HepG2 (cell line): ENCODE measurements around the gene BMF. TPM values are rescaled to one million over a fixed set of nuclear protein-coding genes. Genes with fewer than 3 reads are reported as not detected.

Experiments used
- BORCS8-MEF2B ChIP-seq: sonication (generic); formaldehyde crosslinking; IDR thresholded peaks from 2 replicates; pipeline ENCODE4 v1.8.0; 2022; ENCODE audit warnings: mild to moderate bottlenecking, missing genetic modification reagents
- HNRNPL ChIP-seq: fragments of 200-400 bp; formaldehyde crosslinking; IDR thresholded peaks from 2 replicates; pipeline ENCODE4 v1.6.1; 2017; ENCODE audit warnings: mild to moderate bottlenecking, low read depth, low read length
- MED13 ChIP-seq: sonication (generic); formaldehyde crosslinking; IDR thresholded peaks from 2 replicates; pipeline ENCODE4 v1.5.0; 2020; ENCODE audit warnings: missing genetic modification reagents
- NCOR1 ChIP-seq: fragments of 200-600 bp; sonication (generic); IDR thresholded peaks from 2 replicates; pipeline ENCODE4 v1.7.0; 2017; ENCODE audit warnings: antibody characterized with exemption, low read length, borderline replicate concordance
- NFE2L1 ChIP-seq: sonication (generic); formaldehyde crosslinking; IDR thresholded peaks from 2 replicates; pipeline ENCODE4 v1.4.0; 2020; ENCODE audit warnings: missing genetic modification reagents, mild to moderate bottlenecking, borderline replicate concordance
- POLR2G ChIP-seq: fragments of 200-400 bp; formaldehyde crosslinking; IDR thresholded peaks from 2 replicates; pipeline ENCODE4 v1.6.1; 2018; ENCODE audit warnings: mild to moderate bottlenecking, low read depth, low read length, moderate library complexity
- RFXAP ChIP-seq: sonication (generic); formaldehyde crosslinking; IDR thresholded peaks from 2 replicates; pipeline ENCODE4 v1.4.0; 2020; ENCODE audit warnings: missing genetic modification reagents, borderline replicate concordance
- RXRA ChIP-seq: sonication (generic); formaldehyde crosslinking; IDR thresholded peaks from 2 replicates; pipeline ENCODE4 v1.5.1; 2020; ENCODE audit warnings: missing genetic modification reagents
- SP5 ChIP-seq: IDR thresholded peaks from 2 replicates; pipeline ENCODE4 v1.6.1; 2016; ENCODE audit warnings: low read depth, borderline replicate concordance
- TARDBP ChIP-seq: sonication (generic); formaldehyde crosslinking; IDR thresholded peaks from 2 replicates; pipeline ENCODE4 v1.8.0; 2022; ENCODE audit warnings: mild to moderate bottlenecking, missing genetic modification reagents
- ZFY ChIP-seq: sonication (generic); formaldehyde crosslinking; IDR thresholded peaks from 2 replicates; pipeline ENCODE4 v1.4.0; 2020; ENCODE audit warnings: missing genetic modification reagents
- ZMYM4 ChIP-seq: sonication (generic); formaldehyde crosslinking; IDR thresholded peaks from 2 replicates; pipeline ENCODE4 v1.8.1; 2023; ENCODE audit warnings: mild to moderate bottlenecking, missing genetic modification reagents
- ZNF253 ChIP-seq: sonication (generic); formaldehyde crosslinking; IDR thresholded peaks from 2 replicates; pipeline ENCODE4 v1.8.0; 2022; ENCODE audit warnings: mild to moderate bottlenecking, missing genetic modification reagents, borderline replicate concordance
- ZNF275 ChIP-seq: sonication (generic); formaldehyde crosslinking; IDR thresholded peaks from 2 replicates; pipeline ENCODE4 v1.8.0; 2022; ENCODE audit warnings: missing genetic modification reagents, mild to moderate bottlenecking, inconsistent platforms, borderline replicate concordance
- ZNF331 ChIP-seq: sonication (generic); formaldehyde crosslinking; IDR thresholded peaks from 2 replicates; pipeline ENCODE4 v1.4.0; 2020; ENCODE audit warnings: missing genetic modification reagents
- ZNF441 ChIP-seq: sonication (generic); formaldehyde crosslinking; IDR thresholded peaks from 2 replicates; pipeline ENCODE4 v1.7.0; 2021; ENCODE audit warnings: missing genetic modification reagents, borderline replicate concordance
- ZNF557 ChIP-seq: sonication (generic); formaldehyde crosslinking; IDR thresholded peaks from 2 replicates; pipeline ENCODE4 v1.4.0; 2020; ENCODE audit warnings: missing genetic modification reagents
- ZNF670 ChIP-seq: sonication (generic); formaldehyde crosslinking; IDR thresholded peaks from 2 replicates; pipeline ENCODE4 v1.8.0; 2022; ENCODE audit warnings: mild to moderate bottlenecking, missing genetic modification reagents, borderline replicate concordance
- ZNF839 ChIP-seq: sonication (generic); formaldehyde crosslinking; IDR thresholded peaks from 2 replicates; pipeline ENCODE4 v1.4.0; 2020; ENCODE audit warnings: missing genetic modification reagents, mild to moderate bottlenecking, borderline replicate concordance
- polyA plus RNA-seq, 8 experiments: library from polyadenylated mRNA; depleted of rRNA in 3 of 8; stranded (reverse) in 7 of 8; unstranded in 1 of 8; fragments of >200 nt; fragmentation: Illumina TruSeq in 4 of 8; extraction: Trizol in 4 of 8; gene quantifications; 2 replicates each; pipeline versions ENCODE4 v1.2.1 to v1.2.3, GENCODE V29; 2011 to 2016; ENCODE audit warnings: low read depth in 4 of 8, missing spikeins in 1 of 8, mixed read lengths in 1 of 8; ENCODE audit not compliant: insufficient read depth in 1 of 8
- total RNA-seq, 5 experiments: library from RNA; depleted of rRNA; stranded (reverse); fragments of >200 nt; fragmentation: Illumina TruSeq; extraction: Trizol; gene quantifications; 2 replicates each; pipeline ENCODE4 v1.2.3, GENCODE V29; 2016; ENCODE audit warnings: low read depth in 1 of 5
- TF ChIP-seq, protein P1 (sequence below): sonication (generic); formaldehyde crosslinking; IDR thresholded peaks from 2 replicates; pipeline ENCODE4 v1.5.1; 2020; ENCODE audit warnings: missing genetic modification reagents, mild to moderate bottlenecking, borderline replicate concordance
- TF ChIP-seq, protein P2 (sequence below): IDR thresholded peaks from 2 replicates; pipeline ENCODE4 v1.6.1; 2018; ENCODE audit warnings: missing genetic modification reagents
- TF ChIP-seq, protein P3 (sequence below): IDR thresholded peaks from 2 replicates; pipeline ENCODE4 v1.6.1; 2016; ENCODE audit warnings: low read depth, control low read depth

BMF gene
- total and polyA plus RNA-seq, 2 of the 13 experiments (the other 11 are each of a cell fraction or from before 2014, with no cell fraction given), result 8.7 to 15.9 TPM

DNA sequence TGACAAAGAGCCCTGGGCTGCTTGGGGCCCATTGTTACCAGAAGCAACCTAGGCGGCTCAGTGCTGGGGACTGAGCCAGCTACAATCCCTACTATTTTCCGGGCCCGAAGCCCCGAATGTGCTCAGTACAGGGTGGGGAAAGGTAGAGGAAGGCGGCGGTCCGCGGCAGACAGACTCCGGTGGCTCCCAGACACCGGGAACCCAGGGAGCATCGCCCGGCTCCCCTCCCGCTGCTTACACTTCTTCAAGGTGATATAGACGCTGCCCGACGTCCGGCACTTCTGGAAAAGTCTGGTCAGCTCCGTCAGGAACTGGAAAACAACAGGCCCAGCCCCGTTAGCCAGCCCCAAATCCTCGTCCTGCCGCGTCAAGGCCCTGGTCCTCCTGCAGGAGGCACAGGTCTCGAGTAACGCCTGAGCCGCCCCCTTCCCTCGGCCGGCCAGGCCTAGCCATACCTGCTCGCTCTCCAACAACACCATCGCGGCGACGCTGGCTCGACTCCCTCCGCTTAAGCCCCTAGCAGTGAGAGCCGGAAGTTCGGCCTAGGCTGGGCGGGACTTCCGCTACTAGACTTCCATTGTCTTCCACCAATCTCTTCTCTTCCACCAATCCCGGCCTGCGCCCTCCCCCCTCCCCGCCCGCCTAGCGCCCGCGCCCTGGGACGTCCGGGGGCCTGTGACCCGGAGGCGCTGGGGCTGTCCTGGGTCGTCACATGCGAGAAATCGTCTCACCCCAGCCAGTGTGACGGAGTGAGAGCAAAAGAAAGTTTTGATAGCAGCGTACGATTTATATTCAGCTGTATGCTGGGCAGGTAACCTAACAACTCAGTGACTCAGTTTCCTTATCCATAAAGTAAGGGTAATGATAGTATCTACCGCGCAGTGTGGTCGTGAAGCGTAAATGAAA lies 69.8 kb downstream of the BMF start, which contains the start of gene SRP14 (continued):
- TF ChIP-seq, protein P1, sequence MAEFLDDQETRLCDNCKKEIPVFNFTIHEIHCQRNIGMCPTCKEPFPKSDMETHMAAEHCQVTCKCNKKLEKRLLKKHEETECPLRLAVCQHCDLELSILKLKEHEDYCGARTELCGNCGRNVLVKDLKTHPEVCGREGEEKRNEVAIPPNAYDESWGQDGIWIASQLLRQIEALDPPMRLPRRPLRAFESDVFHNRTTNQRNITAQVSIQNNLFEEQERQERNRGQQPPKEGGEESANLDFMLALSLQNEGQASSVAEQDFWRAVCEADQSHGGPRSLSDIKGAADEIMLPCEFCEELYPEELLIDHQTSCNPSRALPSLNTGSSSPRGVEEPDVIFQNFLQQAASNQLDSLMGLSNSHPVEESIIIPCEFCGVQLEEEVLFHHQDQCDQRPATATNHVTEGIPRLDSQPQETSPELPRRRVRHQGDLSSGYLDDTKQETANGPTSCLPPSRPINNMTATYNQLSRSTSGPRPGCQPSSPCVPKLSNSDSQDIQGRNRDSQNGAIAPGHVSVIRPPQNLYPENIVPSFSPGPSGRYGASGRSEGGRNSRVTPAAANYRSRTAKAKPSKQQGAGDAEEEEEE (CRISPR knock-in tag), result no peak
- TF ChIP-seq, protein P2, sequence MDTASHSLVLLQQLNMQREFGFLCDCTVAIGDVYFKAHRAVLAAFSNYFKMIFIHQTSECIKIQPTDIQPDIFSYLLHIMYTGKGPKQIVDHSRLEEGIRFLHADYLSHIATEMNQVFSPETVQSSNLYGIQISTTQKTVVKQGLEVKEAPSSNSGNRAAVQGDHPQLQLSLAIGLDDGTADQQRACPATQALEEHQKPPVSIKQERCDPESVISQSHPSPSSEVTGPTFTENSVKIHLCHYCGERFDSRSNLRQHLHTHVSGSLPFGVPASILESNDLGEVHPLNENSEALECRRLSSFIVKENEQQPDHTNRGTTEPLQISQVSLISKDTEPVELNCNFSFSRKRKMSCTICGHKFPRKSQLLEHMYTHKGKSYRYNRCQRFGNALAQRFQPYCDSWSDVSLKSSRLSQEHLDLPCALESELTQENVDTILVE, result no peak
- TF ChIP-seq NCOR1, result peak; percentile 26; the same call in 1 of the 2 replicates
- TF ChIP-seq MED13 (CRISPR knock-in tag), result no peak
- peak; percentile 73 for TF ChIP-seq ZNF331
- TF ChIP-seq BORCS8-MEF2B, result peak; percentile 87
- TF ChIP-seq ZNF253, result 0 out of 2 replicates have a peak, but pooled peaks have one; percentile 70
- no peak for TF ChIP-seq RXRA (CRISPR knock-in tag)
- TF ChIP-seq, protein P3, sequence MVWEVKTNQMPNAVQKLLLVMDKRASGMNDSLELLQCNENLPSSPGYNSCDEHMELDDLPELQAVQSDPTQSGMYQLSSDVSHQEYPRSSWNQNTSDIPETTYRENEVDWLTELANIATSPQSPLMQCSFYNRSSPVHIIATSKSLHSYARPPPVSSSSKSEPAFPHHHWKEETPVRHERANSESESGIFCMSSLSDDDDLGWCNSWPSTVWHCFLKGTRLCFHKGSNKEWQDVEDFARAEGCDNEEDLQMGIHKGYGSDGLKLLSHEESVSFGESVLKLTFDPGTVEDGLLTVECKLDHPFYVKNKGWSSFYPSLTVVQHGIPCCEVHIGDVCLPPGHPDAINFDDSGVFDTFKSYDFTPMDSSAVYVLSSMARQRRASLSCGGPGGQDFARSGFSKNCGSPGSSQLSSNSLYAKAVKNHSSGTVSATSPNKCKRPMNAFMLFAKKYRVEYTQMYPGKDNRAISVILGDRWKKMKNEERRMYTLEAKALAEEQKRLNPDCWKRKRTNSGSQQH (CRISPR knock-in tag), result no peak
- TF ChIP-seq ZFY (CRISPR knock-in tag), result peak; percentile 99
- TF ChIP-seq ZNF839 (CRISPR knock-in tag), result peak; percentile 78; the same call in 1 of the 2 replicates
- TF ChIP-seq TARDBP (CRISPR knock-in tag), result peak; percentile 92
- TF ChIP-seq NFE2L1 (CRISPR knock-in tag), result 0 out of 2 replicates have a peak, but pooled peaks have one; percentile 39
- TF ChIP-seq POLR2G, result peak; percentile 91
- 0 out of 2 replicates have a peak, but pooled peaks have one; percentile 21 for TF ChIP-seq SP5 (CRISPR knock-in tag)
- no peak for TF ChIP-seq ZNF557
- TF ChIP-seq ZMYM4 (CRISPR knock-in tag), result peak; percentile 27; the same call in 1 of the 2 replicates
- 0 out of 2 replicates have a peak, but pooled peaks have one; percentile 72 for TF ChIP-seq HNRNPL
- no peak for TF ChIP-seq ZNF275
- TF ChIP-seq ZNF441, result peak; percentile 75; the same call in 1 of the 2 replicates
- TF ChIP-seq ZNF670 (CRISPR knock-in tag), result peak; percentile 43; the same call in 1 of the 2 replicates
- TF ChIP-seq RFXAP, result no peak
